Panc1 (cell line): ENCODE results near the gene THBS1. TPM values are rescaled to one million over a fixed set of nuclear protein-coding genes. Genes with fewer than 3 reads are reported as not detected.

Experiments used
- ATAC-seq: fragments of 200-7000 bp; cut with Tn5 transposase; 2 replicates; pipeline ENCODE4 v1.9.1; 2020; ENCODE audit warnings: mild to moderate bottlenecking, moderate library complexity
- BruUV-seq: library from RNA; stranded (reverse); fragments of 400-500 nt; replicated peaks from 2 replicates; lab custom pipeline; 2021; lab: Mats Ljungman, UMichigan
- CTCF ChIA-PET: fragments of 300-600 bp; sonication (Branson Sonifier 250); formaldehyde crosslinking; loops from one replicate; lab custom pipeline; 2022; ENCODE audit warnings: antibody characterized with exemption; lab: Charles Lee
- POLR2A ChIA-PET: fragments of 300-600 bp; sonication (Branson Sonifier 250); formaldehyde crosslinking; loops from one replicate; lab custom pipeline; 2022; ENCODE audit warnings: antibody characterized with exemption; lab: Charles Lee
- DNase-seq: peaks from one replicate; pipeline ENCODE4 v3.0.0-alpha.2; 2010; ENCODE audit warnings: low read depth, low spot score
- H3K27ac ChIP-seq: 2 replicates; pipeline ENCODE4 v1.5.1; 2011; ENCODE audit warnings: mild to moderate bottlenecking, low read length, inconsistent platforms
- H3K27me3 ChIP-seq: fragments of 200-500 bp; sonication (Bioruptor generic); 2 replicates; pipeline ENCODE4 v1.6.0; 2014; ENCODE audit warnings: low read length, inconsistent platforms; ENCODE audit not compliant: control insufficient read depth, insufficient read depth
- H3K36me3 ChIP-seq: fragments of 200-500 bp; sonication (Bioruptor generic); 2 replicates; pipeline ENCODE4 v1.5.1; 2014; ENCODE audit warnings: inconsistent platforms, mild to moderate bottlenecking, low read length, moderate library complexity; ENCODE audit not compliant: control insufficient read depth, insufficient read depth
- H3K4me1 ChIP-seq: 2 replicates; pipeline ENCODE4 v1.5.1; 2011; ENCODE audit warnings: inconsistent platforms, mild to moderate bottlenecking, low read length, moderate library complexity; ENCODE audit not compliant: control insufficient read depth, insufficient read depth
- H3K4me3 ChIP-seq, 2 experiments: 2 replicates each; pipeline ENCODE4 v1.5.1; 2011 to 2012; ENCODE audit warnings: low read depth in 2 of 2, low read length in 2 of 2, mild to moderate bottlenecking in 2 of 2, inconsistent platforms in 1 of 2, moderate library complexity in 1 of 2
- H3K9me3 ChIP-seq: fragments of 200-500 bp; sonication (Bioruptor generic); 2 replicates; pipeline ENCODE4 v1.5.1; 2014; ENCODE audit warnings: low read depth, mild to moderate bottlenecking, inconsistent platforms, low read length, moderate library complexity; ENCODE audit not compliant: control insufficient read depth, insufficient read depth
- CTCF ChIP-seq: fragments of 450-650 bp; IDR thresholded peaks from 2 replicates; pipeline ENCODE4 v1.5.1; 2017; ENCODE audit warnings: mild to moderate bottlenecking
- POLR2AphosphoS5 ChIP-seq: IDR thresholded peaks from 2 replicates; pipeline ENCODE4 v1.6.1; 2012; ENCODE audit warnings: mild to moderate bottlenecking, low read depth, low read length, moderate library complexity
- REST ChIP-seq, 2 experiments: IDR thresholded peaks; 2 replicates each; pipeline ENCODE4 v1.6.1; 2011 to 2012; ENCODE audit warnings: low read depth in 2 of 2, control low read depth in 1 of 2, low read length in 1 of 2, mild to moderate bottlenecking in 1 of 2, moderate library complexity in 1 of 2; ENCODE audit not compliant: insufficient read depth in 1 of 2
- SIN3A ChIP-seq: IDR thresholded peaks from 2 replicates; pipeline ENCODE4 v1.6.1; 2012; ENCODE audit warnings: low read depth, mild to moderate bottlenecking, low read length, moderate library complexity, borderline replicate concordance; ENCODE audit not compliant: insufficient read depth
- TCF7L2 ChIP-seq: IDR thresholded peaks from 2 replicates; pipeline ENCODE4 v1.6.1; 2011; ENCODE audit warnings: mild to moderate bottlenecking, low read depth, low read length, inconsistent platforms
- in situ Hi-C: cut with HindIII; loops from 2 replicates; pipeline ENCODE4 v1.10.0; 2016; ENCODE audit warnings: low sequenced_read_pairs, low pct_unique_long_range_greater_than_20kb
- intact Hi-C: fragments of 100-400 bp; cut with micrococcal nuclease; formaldehyde crosslinking; loops from one replicate; pipeline ENCODE4 v1.10.0; 2022; ENCODE audit not compliant: unreplicated experiment
- total RNA-seq: library from RNA; stranded (reverse); gene quantifications from one replicate; pipeline ENCODE4 v1.2.1, GENCODE V29; 2021; ENCODE audit not compliant: unreplicated experiment

THBS1 gene
- total RNA-seq, 1 experiment from 2014 or later = 61.9 TPM

GRCh38 chr15:39573287-39573686 is 7.6 kb upstream of the THBS1 start:
- no peak overlapping the region for H3K27ac ChIP-seq
- intact Hi-C loops = no loop called here
- in situ Hi-C loops = no loop called here

GRCh38 chr15:39573844-39574243 is 7.0 kb upstream of the THBS1 start:
- TF ChIP-seq SIN3A = no peak
- TF ChIP-seq TCF7L2 = no peak
- TF ChIP-seq CTCF = no peak
- TF ChIP-seq REST (IDR thresholded peaks at IDR 0.05; ENCODE audit: insufficient read depth in 1 of 2, low read depth in 2 of 2, low read length in 1 of 2) = no peak
- TF ChIP-seq POLR2AphosphoS5 = no peak
- intact Hi-C loops = no loop called here
- Histone ChIP-seq H3K4me1 (no peaks in the 10 kb centered on the region), H3K36me3 (no peaks in the 10 kb centered on the region), H3K27ac (no peak overlapping the region), H3K4me3 (no peak overlapping the region), H3K9me3 (no peaks in the 10 kb centered on the region), H3K27me3 (peaks cover 2% of the 10 kb centered on the region)
- ChIA-PET POLR2A (no interaction called here), CTCF (no interaction called here)
- DNase-seq (no peak), ATAC-seq (no peak)
- in situ Hi-C loops = no loop called here
- BruUV-seq = no TSS peak

More at GRCh38 chr15:39573287-39573686, 7.6 kb upstream of the THBS1 start:
- H3K9me3 ChIP-seq = no peaks in the 10 kb centered on the region
- no peaks in the 10 kb centered on the region for H3K36me3 ChIP-seq
- DNase-seq (no peak), ATAC-seq (no peak)
- no peaks in the 10 kb centered on the region for H3K4me1 ChIP-seq
- ChIA-PET CTCF (no interaction called here), POLR2A (no interaction called here)
- no TSS peak for BruUV-seq
- TF ChIP-seq SIN3A (no peak), POLR2AphosphoS5 (no peak), TCF7L2 (no peak), REST (IDR thresholded peaks at IDR 0.05; ENCODE audit: insufficient read depth in 1 of 2, low read depth in 2 of 2, low read length in 1 of 2) (no peak), CTCF (no peak)
- H3K27me3 ChIP-seq = peaks cover 2% of the 10 kb centered on the region; the same call in 1 of the 2 replicates
- H3K4me3 ChIP-seq = no peak overlapping the region
